OCI-M1 (cell line): ENCODE data around the gene RBFOX1.

Source experiments
- DNase-seq: peaks from one replicate; lab custom pipeline; 2025; lab: John Stamatoyannopoulos, UW

Gene RBFOX1

DNA sequence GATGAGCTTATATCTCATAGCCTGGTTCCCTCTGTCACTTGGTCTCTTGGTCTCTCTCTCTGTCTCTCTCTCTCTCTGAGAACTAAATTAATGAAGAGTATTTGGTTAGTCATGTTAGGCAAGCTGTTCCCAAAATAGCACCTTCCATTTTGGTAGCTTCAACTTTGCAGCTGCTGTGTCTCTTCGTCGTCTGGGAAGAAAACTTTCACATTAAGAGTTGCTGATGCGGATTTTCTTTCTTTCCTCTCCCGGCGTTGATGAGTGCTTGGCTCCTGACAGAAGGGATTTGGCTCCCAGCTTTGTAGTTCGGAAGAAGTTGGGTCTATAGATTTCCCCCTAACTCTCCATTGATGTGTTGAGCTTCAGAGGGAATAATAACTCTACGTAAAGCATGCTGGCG is at the start of gene RBFOX1:
Gene RBFOX1, plus strand, starts transcription at position 235 of the 400 bp plus-strand sequence.
- no peak for DNase-seq

DNA sequence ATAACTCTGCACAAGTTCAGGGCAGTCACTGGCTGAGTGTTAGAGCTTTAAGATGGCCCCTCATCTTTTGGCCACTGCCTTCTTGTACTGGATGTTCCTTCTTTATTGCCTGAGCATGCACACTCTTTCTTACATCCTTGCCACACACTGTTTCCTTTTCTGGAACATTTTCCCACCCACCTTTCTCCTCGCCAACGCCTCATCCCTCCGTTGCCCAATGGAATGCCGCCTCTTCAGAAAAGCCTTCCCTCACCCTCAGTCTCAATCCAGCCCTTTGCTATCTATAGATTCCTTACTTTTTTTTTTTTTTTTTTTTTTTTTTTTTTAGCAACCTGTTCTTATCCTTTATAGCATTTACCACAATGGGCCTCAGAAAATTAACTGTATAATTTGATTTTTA is 47.9 kb upstream of the RBFOX1 start:
- DNase-seq, result no peak

DNA sequence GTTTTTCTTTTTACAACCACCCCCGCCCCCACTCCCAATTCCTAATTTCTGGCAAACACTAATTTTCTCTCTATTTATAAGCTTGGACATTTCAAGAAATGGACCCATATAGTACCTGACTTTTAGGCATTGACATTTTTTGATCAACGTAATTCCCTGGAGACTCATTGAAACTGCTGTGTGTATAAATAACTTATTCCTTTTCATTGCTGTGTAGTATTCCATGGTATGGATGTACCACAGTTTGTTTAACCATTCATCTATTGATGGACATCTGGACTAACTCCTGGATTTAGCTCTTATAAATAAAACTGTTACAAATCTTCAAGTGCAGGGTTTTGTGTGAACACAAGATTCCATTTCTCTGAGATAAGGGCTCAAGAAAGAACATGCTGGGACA is 47.1 kb upstream of the RBFOX1 start:
- no peak for DNase-seq

DNA sequence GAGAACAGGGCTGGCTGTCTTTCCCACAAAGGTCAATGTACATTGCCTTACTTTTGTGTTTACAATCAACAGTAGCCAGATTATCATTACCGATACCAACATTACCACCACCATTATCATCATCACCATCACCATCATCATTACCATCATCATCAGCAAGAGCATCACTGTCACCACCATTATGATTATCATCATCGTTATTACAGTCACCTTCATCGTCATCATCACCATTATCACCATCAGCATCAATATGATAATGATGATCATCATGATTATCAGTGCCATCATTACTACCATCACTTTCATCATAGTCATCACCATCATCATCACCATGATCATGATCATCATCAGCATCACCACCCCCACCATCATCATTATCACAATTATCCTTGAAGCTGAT is 43.3 kb upstream of the RBFOX1 start:
- no peak for DNase-seq

DNA sequence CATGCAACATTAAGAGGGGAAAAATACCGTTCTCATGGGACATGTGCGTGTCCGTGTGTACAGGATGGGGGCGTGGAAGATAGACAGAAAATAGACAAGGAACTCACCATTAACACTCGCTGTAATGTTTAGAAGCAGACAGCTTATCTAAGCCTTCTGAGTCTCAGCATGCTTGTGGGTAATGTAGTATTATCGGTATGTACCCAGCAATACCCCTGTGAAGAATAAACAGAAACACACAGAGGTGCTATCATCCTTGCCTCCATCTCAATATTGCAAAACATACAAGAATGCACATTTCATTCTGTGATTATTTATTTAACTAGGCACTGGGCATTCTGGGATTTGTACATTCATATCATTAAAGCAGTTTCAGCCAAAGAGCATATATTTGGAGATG is 42.0 kb upstream of the RBFOX1 start:
- DNase-seq, result no peak

DNA sequence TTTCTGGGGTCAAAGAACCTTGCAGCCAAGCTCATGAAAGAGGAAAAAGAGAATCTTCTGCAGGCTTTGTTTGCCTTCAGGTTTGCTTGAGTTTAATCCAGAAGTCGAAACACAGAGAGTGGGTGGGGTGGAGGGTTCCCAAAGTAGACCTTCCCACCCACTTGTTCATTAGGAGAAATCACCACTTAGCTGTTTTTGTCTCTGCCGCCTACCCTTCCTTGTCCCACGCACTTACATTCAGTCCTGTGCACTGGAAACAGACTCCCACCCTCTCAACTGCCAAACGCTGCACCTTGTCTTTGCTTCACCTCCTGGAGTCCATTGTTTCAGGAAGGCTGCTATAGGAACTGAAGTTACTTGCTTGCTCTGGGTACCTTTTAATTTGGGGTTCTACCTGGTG is 38.6 kb upstream of the RBFOX1 start:
- no peak for DNase-seq

DNA sequence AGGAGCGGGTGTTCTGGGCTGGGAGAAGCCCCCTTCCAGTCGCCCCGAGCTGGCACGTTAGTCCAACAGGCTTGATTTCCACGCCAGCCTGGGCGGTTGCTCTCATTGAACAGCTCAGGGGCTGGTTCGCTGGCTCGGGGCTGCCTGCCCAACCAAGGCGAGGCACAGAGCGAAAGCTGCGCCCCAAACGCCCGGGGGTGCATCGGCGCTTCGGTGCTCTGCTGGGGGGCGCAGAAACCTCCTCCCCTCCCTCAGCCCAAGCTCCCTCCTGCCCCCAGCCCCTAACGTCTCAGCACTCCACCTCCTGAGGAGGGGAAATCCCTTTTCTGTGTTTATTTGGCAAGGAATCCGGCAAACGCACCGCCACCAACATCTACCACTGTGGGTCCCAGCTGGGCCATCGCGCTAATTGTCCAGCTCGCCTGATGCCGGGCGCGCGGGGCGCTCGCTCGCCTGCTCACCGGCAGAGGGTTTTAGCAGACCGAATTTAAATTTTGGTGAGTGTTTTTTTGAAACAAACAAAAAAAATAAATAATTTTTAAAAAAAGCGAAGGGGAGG is 29.5 kb upstream of the RBFOX1 start:
- no peak for DNase-seq

DNA sequence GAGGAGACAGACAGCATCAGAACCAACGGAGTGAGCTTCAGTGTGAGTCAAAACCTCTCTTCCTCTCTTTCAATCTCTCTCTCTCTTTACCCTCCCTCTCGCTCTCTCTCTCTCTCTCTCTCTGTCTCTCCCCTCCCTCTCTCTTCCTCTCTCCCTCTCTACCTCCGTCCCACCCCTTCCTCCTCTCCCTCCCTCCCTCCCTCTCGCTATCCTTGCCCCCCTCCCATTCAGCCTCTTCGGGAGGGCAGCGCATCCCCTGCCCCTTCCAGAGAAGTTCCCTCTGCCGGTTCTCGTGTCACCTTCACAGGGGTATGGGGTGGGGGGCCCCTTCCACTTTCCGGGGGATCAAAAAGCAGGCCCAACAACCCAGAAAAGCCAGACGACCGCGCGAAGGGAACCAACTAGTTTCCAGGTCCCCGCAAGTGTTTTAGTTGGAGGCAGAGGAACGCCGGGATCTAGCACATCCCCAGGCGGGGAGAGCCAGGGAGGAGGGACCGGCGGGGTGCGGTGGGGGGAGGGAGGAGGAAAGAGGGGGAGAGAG is 28.9 kb upstream of the RBFOX1 start:
- no peak for DNase-seq

DNA sequence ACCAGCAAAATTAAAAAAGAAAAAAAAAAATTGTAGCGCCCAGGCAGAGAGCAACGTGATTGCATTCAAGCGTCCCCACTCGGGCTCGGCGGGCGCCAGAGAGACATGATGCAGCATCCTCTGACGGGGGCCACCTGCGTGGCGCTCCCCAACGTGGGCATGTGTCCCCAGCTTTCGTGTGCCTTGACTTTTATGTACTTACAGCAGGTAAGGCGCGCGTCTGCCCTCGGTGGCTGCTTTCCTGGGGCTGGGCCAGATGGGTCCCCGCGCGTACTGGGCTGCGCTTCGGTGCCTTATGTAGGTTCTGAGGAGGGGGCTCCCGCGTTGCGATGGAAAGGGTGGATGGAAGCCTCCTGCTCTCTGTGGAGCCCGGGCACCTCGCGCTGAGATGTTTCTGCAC is 28.4 kb upstream of the RBFOX1 start:
- DNase-seq, result no peak

DNA sequence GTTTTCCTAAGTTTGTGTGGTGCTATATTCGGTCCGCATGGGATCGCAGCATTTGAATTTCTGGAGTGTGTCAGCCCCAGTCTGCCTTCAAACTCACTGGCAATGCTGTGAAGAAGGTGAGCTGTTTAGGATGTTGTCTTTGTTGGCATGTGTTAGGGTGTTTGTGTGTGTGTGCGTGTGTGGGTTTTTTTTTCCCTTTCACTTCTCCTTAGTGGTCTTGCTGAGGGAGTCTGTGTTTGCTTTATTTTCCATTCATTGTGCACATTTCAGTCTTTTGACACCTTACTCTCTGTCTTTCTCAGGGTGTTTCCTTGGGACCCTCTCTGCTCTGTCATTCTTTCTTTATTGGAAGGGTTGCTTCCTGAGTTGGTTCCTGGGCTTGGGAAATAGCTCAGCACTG is 27.7 kb upstream of the RBFOX1 start:
- DNase-seq, result no peak

DNA sequence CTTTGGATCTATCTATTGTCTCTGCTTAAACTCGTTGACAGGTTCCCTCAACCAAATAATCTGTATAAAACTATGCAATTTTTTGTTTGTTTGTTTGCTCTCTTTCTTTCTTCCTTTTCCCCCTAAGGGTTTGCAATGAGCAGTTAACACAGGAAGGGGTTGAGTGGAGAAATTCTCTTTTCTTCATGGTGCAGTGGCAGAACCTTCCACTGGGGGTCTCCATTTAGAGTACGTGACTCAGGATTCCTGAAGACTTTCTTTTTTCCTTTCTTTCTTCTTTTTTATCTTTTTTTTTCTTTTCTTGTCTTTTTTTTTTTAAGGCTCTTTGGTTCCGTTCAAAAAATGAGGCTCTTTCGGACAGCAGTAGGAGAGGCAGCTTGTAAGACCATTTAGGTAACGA is 19.5 kb upstream of the RBFOX1 start:
- peak; percentile 43 for DNase-seq

DNA sequence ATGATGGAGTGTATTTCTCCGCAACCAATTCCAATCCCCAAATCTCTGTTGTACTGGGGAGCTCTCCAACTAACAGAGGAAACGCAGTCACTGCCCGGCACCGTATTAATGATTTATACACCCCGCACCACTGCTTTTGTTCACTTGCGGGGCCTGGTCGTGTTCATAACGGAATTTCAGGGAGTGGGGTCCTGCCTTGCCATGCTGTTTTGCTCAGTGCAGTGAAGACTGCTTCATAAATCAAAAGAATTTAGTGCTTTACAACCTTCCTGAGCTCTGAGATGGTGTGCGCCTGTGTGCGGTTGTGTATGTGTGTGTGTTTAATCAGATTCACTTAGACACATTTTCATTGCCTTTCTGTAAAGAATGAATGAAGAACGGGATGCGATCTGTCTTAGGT is 18.5 kb upstream of the RBFOX1 start:
- no peak for DNase-seq

DNA sequence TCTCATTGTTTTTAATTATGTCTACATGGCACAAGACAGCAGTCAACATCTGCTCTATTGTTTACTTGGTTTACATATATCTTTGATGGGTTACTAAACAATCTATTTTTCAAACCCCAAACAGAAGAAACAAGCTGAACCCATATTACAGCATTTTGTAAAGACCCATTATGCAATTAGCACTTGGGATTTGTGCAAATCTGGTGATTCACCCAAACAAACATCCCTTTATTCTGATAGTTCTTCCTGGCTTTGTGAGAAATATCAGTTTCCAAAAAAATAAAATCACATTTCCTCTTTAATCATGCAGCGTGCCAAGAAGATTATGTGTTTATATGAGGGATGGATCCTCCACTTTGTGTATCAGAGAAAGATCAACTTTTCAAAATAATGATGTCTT is 16.8 kb upstream of the RBFOX1 start:
- DNase-seq, result no peak

DNA sequence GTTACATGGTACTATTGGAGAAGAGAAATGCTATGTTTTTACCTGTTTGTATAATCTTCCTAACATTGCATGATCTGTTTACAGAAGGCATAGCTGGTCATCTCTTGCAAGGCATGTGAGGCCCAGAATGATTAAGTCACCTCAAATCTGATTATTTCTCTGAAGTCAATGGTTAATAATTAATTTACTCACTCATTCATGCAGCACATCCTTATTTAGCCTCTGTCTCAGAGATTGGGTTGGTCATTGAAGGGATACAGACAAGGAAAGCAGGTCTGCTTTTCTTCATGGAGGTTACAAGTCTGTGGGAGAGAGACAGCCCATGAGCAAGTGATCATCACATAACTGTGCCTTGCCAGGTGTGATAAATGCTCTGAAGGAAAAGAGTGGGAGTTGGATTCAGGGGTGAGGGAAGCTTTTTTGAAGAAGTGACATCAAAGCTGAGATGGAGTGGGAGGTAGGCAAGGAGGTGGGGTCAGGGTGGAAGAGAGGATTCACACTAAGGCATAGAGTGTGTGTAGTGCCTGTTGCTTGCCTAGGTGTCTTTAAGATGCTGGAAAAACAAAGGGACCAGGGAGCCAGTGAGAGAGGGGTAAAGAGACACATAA is 16.3 kb upstream of the RBFOX1 start:
- no peak for DNase-seq

DNA sequence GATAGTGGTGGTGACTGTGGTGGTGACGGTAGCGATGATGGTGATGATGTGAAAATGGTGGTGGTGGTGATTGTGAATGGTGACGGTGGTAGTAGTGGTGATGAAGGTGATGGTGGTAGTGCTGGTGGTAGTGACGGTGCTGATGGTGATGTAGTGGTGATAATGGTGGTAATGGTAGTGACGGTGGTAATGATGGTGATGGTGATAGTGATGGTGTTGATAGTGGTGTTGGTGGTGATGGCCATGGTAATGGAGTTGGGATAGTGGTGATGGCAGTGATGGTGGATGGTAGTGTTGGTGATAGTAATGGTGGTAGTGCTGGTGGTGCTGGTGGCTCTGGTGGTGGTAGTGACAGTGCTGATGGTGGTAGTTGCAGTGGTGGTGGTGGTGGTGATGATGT is 14.7 kb upstream of the RBFOX1 start:
- no peak for DNase-seq

DNA sequence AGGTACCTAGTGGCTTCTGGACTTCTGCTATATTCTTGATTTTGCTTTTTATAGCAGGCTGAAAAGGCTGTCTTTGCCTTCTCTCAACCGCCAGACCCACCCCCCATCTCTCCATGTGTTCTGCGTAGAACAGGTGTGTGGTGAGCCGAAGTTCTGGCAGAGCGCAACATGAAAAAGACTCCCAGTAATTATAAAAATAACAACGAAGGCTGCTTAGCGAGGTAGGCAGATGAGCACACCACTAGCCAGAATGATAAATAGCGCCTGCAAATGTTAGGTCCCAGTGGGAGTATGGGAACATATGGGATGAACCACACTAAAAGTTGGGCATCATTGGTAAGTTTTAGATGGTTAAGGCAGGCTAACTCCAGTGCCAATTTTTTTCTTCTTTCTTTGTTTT is 14.0 kb upstream of the RBFOX1 start:
- no peak for DNase-seq

DNA sequence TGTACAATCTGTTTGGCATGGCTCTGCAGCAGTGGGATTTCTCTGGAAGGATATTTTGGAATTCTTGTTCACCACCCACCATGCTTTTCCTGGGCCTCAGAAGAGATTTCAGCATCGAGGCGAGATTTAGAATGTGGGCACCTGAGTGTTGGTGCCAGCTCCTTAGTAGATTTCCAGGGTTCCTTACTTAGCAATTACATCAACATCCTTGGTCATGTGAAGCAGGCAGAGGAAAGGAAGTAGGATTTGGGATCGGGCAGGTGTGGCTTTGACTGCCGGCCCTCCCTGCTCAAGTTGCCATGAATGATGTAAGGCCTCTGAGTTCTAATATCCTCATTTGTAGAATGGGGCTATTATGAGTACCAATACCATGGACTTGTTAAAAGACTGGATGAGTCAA is 13.1 kb upstream of the RBFOX1 start:
- DNase-seq, result no peak

DNA sequence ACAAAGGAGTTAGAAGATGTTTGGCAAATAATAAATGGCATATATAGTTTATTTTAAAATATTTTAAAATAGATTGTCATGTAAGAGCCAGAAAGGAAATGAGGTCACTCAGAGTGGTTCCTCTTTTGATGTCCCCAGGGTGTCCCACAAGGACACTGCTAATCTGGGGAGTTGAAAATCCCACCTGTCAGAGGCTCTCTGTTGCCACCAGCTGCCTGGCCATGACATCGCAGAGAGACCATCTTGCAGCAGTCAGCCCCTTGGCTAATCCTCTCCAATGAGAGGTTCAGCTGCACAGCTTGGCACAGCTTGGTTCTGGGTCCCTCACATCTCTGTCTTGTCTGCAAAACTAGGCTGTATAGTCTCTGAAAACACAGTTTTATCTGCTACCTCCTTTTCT is 11.0 kb upstream of the RBFOX1 start:
- DNase-seq, result no peak

DNA sequence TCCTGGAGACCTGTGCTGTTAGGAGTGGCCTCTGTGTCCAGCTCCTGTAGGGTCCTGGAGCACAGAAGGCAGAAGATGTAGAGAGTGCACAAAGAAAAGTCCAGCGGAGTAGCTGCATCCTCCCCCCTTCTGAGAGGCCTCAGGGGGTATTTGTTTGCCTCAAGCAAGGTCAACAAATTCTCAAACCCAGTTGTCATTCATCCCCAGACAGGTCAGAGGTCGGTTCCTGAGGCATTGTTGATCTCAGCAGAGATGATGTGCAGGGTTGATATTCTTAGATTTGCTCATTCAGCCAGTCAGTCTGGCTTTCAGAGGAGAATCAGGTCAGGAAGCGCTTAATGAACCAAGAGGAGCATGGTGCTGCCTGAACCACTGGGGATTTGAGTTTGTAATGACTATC is 8.3 kb upstream of the RBFOX1 start:
- DNase-seq, result no peak

DNA sequence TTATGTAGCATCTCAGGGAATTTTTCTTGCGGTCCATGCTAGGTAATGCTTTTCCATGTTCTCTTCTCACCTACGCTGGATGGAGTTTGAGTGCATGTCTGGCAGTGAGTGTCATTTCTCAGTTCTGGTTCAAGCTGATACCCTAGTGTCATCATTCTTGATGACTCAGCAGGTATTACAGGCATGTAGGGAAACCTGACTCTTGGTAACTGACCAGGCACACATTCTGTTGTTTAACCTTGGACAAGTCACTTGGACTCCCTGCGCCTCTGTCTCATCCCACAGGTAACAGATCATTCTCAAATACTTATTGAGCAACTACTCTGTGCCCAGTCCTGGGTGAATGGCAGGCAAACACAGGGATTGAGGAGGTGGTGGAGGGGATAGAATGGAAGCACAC is 6.8 kb upstream of the RBFOX1 start:
- DNase-seq, result no peak

DNA sequence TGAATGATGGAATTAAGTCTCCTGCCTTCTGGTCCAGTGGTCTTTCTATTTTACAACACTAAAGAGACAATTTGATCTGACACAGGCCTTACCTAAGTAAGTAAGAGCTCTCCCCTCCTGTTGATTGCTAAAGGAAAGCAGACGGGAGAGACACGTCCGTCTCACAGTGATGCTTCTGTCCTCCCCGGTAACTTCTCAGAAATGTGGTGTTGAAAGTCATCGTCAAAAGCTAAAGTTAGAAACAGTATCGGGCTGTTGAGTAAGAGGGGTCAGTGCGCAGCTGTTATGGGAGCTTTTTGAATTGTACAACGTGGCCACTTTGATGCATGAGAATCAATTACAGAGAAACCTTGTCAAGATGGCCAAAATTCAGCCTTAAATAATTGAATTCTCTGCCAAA is 1.9 kb upstream of the RBFOX1 start:
- DNase-seq, result no peak

DNA sequence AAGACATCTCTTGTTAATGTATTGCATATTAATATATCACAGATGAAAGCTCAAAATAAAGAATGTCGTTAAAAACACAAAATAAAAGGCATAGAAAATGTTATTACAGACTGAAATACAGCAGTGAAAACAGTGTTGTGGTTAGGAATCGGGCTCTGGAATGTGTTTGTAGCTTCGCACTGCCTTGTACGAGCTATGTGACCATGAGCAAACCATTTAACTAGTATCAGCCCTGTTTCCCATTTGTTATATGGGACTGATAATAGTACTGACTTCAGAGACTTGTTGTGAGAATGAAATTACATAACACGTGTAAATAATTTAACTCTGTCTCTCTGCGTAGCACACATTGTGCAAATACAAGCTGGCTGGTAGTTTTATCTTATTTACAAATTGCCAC is 648 bp upstream of the RBFOX1 start:
- DNase-seq, result no peak

DNA sequence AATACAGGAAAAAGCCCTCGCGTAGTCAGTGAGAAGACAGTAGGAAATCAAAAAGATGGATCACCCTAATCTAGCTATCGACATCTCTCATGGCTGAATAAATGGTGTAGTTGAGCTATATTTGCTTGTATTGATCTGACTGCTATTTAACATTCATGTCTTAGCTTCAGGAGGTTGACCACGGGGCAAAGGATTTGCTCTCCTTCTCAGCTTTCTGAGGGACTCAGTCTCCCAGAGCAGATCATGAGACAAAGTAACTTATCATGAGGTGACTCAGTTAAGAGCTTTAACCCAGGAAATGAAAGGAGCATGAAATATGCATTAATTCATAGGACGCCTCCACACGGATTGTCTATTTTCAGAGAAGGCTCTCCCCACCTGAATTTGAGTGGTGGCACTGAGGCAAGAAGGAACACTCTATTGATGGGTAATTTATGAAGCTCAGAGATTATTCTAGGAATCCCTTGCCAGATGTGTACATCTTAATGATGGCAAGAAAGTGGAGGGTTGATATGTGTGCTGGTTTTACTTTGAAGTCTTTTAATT is 608 bp downstream of the RBFOX1 start:
- no peak for DNase-seq
